Activated T-cell treated with anti-CD3 and anti-CD28 coated beads for 1 hour (primary cell): ENCODE data around the gene HECTD4.

Experiments
- DNase-seq: peaks from one replicate; pipeline ENCODE4 v3.0.0-alpha.2; 2020; ENCODE audit warnings: low read depth

HECTD4 gene

DNA sequence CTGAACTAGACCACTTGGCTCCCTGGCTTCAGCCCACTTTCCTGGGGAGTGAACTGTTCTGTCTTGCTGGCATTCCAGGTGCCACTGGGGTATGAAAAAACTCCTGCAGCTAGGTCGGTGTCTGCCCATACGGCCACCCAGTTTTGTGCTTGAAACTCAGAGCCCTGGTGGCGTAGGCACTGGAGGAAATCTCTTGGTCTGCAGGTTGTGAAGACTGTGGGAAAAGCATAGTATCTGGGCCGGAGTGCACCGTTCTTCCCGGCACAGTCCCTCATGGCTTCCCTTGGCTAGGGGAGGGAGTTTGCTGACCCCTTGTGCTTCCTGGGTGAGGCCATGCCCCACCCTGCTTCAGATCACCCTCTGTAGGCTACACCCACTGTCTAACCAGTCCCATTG lies 223.1 kb downstream of the HECTD4 start:
- DNase-seq, result no peak

DNA sequence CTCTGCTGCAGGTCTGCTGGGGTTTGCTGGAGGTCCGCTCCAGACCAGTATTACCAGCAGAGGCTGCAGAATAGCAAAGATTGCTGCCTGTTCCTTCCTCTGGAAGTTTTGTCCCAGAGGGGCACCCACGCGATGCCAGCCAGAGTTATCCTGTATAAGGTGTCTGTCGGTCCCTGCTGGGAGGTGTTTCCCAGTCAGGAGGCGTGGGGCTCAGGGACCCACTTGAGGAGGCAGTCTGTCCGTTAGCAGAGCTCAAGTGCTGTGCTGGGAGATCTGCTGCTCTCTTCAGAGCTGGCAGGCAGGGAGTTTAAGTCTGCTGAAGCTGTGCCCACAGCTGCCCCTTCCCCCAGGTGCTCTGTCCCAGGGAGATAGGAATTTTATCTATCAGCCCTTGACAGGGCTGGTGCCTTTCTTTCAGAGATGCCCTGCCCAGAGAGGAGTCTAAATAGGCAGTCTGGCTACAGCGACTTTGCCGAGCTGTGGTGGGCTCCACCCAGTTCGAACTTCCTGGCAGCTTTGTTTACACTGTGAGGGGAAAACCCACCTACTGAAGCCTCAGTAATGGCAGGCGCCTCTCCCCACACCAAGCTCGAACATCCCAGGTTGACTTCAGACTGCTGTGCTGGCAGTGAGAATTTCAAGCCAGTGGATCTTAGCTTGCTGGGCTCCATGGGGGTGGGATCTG lies 223.6 kb downstream of the HECTD4 start:
- DNase-seq, result peak; percentile 17

DNA sequence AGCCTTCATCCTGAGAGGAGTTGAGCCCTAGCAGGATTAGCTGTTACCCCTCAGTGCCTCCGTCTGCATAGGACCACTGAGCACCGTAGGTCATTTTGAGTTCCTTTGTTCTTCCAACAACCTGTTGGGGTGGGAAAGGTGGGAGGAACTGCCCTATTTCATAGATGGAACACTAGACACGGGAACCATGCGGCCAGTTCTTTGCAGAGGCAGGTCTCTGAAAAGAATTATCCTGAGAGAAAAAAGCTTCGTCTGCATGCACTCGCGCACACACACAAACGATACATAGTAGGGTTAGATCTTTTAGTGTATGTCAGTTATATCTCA lies 228.4 kb downstream of the HECTD4 start:
- DNase-seq, result no peak

DNA sequence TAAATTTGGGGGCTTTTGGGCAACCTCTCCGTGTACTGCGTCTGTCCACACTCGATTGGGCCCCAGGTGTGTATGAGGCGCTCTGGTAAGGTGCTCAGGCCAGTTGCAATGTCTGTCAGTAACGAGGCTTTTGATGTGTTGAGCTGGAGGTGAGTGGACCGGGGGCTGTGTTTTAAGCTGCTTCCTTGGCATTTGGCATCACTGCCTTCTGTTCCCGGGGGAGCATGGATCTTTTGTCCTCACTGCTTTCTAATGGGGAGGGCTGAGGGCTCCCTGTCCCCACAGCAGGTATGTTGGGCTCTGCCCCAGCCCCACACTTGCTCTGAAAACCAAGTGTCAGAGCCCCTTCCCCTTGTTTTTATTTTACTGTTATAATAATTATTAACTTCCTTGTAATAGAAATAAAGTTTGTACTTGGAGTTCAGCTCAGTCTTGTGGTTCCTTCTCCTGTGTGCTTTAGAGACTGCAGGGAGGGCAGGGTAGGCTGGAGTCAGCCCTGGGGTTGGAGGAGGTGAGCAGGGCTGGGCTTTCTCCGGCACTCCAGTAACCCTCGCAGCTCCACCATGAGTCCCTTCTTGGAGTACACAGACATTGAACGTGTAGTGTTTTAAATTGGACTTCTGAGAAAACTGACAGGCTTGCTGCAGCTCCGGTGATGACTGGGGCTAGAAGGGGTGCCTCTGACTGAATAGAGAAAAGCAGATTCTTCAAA lies 228.9 kb downstream of the HECTD4 start:
- no peak for DNase-seq

DNA sequence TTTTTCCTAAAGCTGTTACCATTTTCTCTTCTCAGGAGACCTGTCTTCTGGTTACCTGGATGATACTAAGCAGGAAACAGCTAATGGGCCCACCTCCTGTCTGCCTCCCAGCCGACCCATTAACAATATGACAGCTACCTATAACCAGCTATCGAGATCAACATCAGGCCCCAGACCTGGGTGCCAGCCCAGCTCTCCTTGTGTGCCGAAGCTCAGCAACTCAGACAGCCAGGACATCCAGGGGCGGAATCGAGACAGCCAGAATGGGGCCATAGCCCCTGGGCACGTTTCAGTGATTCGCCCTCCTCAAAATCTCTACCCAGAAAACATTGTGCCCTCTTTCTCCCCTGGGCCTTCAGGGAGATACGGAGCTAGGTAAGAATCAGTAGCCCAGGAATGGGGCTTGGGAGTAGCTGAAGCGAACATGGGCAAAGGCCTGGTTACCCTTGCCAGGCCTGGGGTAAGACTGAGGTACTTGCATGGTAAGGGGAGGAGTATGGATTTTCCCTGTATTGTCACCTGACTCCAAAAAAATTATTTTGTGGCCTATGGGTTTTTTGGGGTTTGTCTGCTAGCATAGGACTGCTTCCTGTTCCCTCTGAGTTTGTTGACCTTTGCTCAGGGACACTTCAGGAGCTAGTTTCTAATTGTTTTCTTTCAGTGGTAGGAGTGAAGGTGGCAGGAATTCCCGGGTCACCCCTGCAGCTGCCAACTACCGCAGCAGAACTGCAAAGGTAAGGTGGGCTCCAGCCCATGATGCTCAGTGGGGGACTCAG lies 230.3 kb downstream of the HECTD4 start:
- no peak for DNase-seq

DNA sequence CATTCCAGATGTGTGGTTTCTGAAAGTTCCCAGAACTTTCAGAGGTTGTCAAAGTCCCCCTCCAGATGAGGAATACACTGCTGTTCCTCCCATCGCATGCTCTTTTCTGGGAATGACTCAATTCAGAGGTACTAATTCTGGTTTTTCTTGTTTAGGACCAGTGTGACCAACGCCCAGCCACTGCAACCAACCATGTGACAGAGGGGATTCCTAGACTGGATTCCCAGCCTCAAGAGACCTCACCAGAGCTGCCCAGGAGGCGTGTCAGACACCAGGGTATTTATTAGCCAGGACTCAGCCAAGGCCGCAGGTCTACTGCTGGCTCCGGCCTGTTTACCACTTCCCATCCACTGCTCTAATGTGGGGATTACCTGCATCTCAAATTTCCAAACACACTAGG lies 232.6 kb downstream of the HECTD4 start:
- no peak for DNase-seq

DNA sequence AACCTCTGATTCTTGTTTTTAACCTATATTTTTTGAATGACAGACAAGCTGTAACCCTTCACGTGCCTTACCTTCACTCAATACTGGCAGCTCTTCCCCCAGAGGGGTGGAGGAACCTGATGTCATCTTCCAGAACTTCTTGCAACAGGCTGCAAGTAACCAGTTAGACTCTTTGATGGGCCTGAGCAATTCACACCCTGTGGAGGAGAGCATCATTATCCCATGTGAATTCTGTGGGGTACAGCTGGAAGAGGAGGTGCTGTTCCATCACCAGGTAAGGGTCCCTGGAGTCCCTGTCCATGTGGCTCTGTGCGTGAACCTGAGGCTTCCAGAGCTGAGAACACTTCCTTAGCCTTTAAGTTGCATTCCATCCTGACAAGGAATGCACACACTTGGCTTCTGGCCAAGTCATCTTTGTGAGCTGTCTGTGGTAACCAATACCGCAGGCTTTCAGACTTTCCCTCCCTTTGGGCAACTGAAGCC lies 234.2 kb downstream of the HECTD4 start:
- DNase-seq, result no peak

DNA sequence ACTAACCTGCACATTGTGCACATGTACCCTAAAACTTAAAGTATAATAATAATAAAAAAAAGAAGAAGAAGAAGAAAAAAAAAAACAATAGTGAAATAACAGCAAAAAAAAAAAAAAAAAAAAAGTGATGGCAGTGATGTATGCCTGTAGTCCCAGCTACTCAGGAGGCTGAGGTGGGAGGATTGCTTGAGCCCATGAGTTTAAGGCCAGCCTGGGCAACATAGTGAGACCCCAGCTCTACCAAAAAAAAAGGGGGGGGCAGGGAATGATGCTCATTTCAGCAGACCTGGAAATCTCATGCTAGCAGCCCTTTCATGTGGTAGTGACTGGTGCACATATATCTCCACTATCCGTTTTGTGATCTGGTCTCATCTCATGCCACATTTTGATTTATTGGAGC lies 236.1 kb downstream of the HECTD4 start:
- DNase-seq, result no peak

DNA sequence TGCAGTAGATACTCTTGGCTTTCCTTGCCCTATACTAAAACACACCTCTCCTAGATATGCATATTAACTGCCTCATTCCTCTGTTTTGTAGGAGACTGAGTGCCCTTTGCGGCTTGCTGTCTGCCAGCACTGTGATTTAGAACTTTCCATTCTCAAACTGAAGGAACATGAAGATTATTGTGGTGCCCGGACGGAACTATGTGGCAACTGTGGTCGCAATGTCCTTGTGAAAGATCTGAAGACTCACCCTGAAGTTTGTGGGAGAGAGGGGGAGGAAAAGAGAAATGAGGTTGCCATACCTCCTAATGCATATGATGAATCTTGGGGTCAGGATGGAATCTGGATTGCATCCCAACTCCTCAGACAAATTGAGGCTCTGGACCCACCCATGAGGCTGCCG lies 241.5 kb downstream of the HECTD4 start:
- DNase-seq, result no peak

DNA sequence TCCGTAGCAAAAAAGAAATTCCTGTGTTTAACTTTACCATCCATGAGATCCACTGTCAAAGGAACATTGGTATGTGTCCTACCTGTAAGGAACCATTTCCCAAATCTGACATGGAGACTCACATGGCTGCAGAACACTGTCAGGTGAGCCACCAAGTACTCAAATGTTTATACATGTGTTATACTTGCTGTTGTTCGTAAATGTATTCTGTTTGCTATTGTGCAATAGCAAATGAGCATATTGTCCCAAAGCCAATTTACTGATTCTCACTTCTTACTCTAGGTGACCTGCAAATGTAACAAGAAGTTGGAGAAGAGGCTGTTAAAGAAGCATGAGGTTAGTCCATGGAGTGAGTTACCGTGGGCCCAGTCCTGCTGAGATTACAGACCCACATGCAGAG lies 247.5 kb downstream of the HECTD4 start:
- no peak for DNase-seq

DNA sequence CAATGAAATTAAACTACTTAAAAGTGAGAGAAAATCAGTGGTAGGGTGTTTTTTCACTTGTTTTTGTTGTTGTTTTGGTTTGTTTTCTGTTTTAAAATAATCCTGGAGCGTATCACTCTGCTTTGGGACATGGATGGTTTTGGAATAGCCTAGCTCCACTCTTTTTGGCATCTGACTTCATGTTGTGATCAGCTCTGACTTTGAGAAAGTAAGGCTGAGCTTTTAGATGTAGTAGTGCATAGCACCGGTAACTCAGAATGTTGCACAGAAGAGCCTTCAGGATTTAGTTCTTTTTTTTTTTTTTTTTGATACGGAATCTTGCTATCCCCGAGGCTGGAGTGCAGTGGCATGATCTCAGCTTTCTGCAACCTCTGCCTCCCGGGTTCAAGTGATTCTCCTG lies 248.8 kb downstream of the HECTD4 start:
- DNase-seq, result no peak

DNA sequence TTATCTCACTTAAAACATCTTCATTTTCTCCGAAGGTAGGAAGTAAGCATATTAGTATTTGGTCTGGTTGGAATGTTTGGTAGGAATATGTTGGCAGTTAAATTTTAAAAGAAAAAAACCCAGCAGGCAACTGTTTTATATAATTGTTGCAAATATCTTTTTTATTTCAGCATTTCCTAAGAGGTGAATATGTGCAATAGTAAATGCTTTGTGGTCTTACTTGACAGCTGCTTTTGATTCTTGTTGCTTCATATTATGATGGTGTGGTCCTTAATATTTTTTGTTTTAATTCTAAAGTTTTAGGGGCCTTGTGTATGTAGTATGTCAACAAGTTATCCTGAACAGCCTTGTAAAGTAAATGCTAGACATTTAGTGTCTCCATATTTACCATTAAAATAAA lies 250.5 kb downstream of the HECTD4 start:
- DNase-seq, result no peak

DNA sequence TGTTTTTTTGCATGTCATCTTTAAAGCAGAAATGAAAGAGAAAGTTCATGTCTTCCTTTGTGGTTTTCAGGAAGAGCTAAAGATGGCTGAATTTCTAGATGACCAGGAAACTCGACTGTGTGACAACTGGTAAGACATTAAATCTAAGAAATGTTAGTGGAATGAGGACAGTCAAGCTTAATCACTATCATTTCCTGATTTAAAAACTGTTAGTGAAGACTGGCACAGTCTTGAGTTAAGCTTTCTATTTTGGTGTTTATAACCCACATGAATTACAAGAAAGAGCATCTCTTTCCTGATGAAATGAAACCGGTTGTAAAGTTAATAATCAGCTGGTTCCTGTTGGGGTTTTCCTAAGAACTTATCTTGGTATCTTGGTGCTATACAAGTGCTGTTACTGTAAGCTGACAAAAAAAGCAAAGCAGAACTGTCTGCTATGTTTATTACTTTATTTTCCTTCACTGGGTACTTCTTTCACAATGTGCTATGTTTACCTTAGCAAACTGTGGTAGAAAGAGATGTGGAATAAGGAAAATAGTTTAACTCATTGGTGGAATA lies 251.7 kb downstream of the HECTD4 start:
- no peak for DNase-seq

DNA sequence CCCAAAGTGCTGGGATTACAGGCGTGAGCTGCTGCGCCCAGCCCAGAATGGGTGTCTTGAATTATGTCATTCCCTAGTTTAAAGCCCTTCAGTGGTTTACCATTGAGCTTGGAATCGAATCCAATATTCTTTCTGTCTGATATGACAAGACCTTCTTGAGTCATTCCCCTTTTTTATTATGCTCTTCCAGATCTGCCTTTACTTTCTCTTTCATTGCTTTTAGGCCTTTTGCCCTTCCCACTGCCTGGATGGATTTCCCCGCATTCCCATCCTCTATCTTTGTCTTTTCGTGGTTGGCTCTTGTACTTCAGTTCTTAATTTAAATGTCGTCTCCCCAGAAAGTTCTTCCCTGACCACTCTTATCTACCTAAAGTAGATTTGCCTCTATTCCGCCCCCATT lies 255.3 kb downstream of the HECTD4 start:
- no peak for DNase-seq

DNA sequence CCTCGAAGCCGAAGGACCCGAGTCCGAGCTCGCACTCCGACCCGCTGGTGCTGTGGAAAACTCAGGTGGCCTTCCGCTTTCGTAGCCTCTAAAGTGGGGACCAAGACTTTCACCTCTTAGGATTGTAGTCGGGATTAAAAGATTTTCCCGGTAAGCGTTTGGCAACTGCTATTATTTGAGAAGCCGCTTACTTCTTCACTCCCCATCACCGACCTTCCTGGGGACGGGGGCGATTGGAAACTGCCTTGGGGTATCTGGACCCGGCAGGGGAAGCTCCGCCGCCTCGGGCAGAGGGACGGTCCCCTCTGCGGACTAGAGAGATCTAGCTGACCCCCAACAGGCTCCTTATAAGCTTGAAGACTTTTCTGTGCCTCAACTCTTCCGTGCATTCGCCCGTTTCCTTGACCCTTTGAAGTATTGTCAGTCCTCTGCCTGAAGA lies 256.2 kb downstream of the HECTD4 start:
- DNase-seq, result no peak

DNA sequence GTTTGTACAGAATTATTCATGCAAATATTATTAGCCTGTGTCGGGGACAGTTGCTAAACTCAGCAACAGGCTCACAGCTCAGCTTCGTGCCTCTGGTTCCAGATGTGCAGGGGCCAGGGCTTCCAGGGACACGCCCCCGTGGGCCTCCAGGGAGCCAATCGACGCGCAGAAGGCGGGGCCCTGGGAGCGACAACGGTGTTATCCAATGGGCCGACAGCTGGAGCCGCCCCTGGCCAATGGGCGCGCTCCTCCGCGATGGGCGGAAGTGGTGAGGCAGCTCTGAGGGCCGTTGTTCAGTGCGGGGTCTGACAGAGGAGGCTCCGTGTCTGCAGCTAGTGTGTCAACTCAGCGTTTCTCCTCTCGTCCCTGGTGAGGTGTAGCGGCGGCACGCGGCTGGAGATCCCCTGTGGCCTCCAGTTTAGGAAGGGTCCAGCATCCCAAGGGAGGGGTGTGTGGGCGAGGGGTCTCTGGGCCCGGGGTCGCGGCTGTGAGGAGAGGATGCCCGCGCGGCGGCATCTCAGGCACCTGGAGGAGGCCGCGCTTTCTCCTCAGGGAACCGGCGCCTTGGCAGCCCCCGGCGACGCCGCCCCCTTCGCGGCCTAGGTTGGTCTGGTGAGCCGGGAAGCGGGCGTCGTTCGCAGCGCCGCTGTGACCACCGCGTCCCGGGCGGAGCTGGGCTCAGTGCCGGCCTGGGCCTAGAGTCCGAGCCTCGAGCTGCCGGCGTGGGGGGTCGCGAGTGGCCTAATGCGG lies 256.8 kb downstream of the HECTD4 start, which contains the start of gene TRAFD1:
Gene TRAFD1 (plus strand): TSS at position 311 of the 750 bp plus-strand sequence. CDS start 4,963 bp downstream, outside the sequence.
- DNase-seq, result peak; percentile 98

DNA sequence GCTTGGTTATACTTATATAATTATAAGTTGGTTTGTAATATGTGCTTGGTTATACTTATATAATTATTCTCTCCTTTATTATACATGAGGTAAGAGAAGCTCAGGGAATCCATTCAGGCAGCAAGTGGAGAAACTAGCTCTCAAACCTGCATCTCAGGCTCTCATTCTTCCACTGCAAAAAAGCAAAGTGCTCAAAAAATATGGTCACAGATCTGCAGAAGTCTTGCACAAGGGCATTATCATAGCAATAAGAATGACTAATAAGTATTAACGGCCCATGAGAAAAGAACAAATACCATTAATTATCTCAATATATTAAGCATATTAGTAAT lies 257.3 kb downstream of the HECTD4 start:
- DNase-seq, result no peak

DNA sequence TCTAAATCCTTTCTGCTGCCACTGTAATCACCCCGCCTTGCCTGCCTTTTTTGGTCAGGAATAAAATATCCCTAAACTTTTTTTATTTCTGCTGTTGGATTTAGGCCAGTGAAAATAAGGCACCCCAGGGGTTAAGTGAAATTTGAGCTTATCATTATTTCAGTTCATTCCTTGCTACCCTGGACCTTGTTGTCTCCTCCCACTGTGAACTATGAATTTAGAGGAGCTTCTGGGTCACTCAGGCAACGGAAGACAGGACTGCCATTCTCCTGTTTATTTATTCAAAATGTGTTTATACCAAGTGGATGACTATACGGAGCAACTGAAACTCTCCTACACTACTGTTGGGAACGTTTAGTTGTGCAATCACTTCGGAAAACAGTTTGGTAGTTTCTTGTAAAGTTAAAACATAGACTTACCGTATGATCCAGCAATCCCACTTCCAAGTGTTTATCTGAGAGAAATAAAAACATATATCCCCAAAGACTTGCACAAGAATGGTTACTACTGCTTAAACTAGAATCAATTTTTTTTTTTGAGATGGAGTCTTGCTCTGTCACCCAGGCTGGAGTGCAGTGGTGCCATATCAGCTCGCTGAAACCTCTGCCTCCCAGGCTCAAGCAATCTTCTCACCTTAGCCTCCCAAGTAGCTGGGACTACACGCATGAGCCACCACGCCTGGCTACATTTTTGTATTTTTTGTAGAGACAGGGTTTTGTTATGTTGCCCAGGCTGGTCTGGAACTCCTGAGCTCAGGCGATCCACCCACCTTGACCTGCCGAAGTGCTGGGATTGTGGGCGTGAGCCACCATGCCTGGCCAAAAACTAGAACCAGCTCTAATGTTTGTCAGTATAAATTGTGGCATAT lies 259.2 kb downstream of the HECTD4 start:
- DNase-seq, result no peak

DNA sequence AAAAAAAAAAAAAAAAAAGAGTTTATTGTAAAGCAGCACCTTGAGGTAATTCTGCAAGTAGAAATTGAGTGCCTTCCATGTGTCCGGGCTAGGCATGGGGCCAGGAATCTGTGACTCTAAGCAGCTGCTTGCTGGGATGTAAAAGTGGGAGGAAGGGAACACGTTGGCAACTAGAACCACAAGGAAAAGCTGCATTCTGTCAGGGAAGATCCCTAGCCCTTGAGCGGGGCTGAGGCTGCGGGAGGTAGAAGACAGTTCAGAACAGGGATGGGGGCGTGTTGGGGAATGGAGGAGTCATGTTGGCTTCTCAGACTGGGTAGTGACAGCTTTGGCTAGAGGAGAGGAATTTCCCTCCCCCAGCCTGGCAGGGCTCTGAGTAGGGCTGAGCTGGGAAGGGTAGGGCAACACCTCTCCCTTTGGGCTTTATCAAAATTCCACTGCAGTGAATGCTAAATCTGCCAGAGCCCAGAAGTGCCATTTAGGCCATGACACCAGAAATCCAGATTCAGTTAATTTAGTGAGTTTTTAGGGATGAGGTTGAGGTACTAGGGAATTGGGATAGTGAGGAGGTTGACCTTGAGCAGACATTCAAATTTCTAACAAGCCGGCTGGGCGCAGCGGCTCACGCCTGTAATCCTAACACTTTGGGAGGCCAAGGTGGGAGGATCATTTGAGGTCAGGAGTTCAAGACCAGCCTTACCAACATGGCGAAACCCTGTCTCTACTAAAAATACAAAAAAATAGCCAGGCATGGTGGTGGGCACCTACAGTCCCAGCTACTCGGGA lies 260.3 kb downstream of the HECTD4 start:
- no peak for DNase-seq

DNA sequence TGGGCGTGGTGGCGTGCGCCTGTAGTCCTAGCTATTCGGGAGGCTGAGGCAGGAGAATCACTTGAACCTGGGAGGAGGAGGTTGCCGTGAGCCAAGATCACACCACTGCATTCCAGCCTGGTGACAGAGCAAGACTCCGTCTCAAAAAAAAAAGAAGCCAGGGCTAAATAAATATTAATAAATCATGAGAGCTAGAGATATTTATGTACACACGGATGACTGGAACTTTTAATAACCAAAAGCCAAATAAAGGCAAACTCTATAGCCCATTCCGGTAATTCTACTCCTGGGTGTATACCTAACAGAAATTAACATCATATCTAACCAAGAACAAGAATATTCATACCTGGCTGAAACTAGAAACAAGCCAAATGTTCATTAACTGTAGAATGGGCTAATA lies 264.5 kb downstream of the HECTD4 start:
- no peak for DNase-seq
